Measurements from ENCODE around the gene PPP1R26. TPM values are rescaled to one million over a fixed set of nuclear protein-coding genes. Genes with fewer than 3 reads are reported as not detected.
A peak's percentile ranks its signal among the peaks of the same experiment; 100 is the strongest.
"Not testable (repeated sequence)": the region's sequence is repeated elsewhere in the genome, so short reads cannot be mapped to it uniquely, and the experiment has no call there.

The PPP1R26 gene
- total and polyA plus RNA-seq, 9 of the 15 experiments (the other 6 are each of a cell fraction or from before 2014, with no cell fraction given) = 0.77 to 26.8 (median 9.3) TPM

DNA sequence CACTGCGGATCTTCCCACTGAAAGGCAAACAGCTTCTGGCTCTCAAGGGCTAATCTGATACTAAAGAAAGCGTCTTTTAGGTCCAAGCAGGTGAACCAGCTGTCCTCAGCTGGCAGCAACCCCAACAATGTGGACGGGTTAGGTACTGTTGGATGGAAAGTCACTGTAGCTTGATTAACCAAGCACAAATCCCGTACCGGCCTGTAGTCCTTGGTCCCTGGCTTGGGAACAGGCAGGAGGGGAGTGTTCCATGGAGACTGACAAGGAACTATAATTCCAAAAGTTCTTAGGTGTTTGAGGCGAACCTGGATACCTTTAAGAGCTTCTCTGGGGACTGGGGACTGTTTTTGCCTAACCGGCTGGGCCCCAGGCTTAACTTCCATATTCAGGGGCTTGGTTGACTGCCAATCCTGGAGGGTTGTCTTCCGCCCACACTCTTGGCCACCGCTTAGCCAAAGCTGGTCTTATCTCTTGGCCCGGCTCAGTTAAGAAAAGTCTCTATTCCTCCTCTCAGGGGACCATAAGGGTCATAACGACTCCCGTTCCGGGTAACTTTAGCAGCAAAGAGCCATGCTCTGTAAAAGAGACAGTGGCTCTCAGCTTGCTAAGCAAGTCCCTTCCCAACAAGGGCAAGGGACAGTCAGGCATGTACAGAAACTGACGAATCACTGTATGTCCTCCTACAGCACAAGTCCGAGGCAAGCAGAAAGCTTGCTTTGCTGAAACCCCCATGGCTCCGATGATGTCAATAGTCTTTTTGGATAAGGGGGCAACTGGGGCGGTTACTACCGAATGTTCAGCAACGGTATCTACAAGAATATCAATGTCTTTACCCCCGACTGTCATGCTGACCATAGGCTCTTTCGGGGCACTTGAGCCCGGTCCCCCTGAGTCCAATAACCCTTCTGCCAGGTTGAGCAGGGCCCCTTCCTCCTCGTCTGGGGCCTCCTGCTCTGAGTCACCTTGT is 38.2 kb upstream of the PPP1R26 start (continued):
- peak; percentile 10 to 40; a peak in 2 of 4 replicates for TF ChIP-seq MAZ (CRISPR knock-in tag; conservative IDR thresholded peaks at IDR 0.05 in 1 of 2, IDR thresholded peaks at IDR 0.05 in 1 of 2)
- TF ChIP-seq DDX20 (tag; IDR thresholded peaks at IDR 0.05; ENCODE audit: low read depth) = 0 out of 2 replicates have a peak, but pooled peaks have one; percentile 52
- peak; percentile 65; the same call in 1 of the 2 replicates for TF ChIP-seq MEF2D (tag; conservative IDR thresholded peaks at IDR 0.05; ENCODE audit: low read depth)
- 0 out of 2 replicates have a peak, but pooled peaks have one; percentile 28 for TF ChIP-seq KLF16 (IDR thresholded peaks at IDR 0.05)
- TF ChIP-seq SMAD4 (CRISPR knock-in tag; conservative IDR thresholded peaks at IDR 0.05) = peak; percentile 84
- 0 out of 2 replicates have a peak, but pooled peaks have one; percentile 11 for TF ChIP-seq ZNF347 (CRISPR knock-in tag; IDR thresholded peaks at IDR 0.05; ENCODE audit: low read depth)
- TF ChIP-seq EGR1 (conservative IDR thresholded peaks at IDR 0.05) = peak; percentile 97
- peak; percentile 39 for TF ChIP-seq KDM5B (IDR thresholded peaks at IDR 0.05; ENCODE audit: insufficient replicate concordance, low read depth, low read length)
- 0 out of 2 replicates have a peak, but pooled peaks have one; percentile 81 for TF ChIP-seq GATAD2A (IDR thresholded peaks at IDR 0.05)
- not testable (repeated sequence) for TF ChIP-seq NR2C1 (IDR thresholded peaks at IDR 0.05)
- peak; percentile 68 for TF ChIP-seq NR2C1 (tag; IDR thresholded peaks at IDR 0.05)
- TF ChIP-seq, protein P1, sequence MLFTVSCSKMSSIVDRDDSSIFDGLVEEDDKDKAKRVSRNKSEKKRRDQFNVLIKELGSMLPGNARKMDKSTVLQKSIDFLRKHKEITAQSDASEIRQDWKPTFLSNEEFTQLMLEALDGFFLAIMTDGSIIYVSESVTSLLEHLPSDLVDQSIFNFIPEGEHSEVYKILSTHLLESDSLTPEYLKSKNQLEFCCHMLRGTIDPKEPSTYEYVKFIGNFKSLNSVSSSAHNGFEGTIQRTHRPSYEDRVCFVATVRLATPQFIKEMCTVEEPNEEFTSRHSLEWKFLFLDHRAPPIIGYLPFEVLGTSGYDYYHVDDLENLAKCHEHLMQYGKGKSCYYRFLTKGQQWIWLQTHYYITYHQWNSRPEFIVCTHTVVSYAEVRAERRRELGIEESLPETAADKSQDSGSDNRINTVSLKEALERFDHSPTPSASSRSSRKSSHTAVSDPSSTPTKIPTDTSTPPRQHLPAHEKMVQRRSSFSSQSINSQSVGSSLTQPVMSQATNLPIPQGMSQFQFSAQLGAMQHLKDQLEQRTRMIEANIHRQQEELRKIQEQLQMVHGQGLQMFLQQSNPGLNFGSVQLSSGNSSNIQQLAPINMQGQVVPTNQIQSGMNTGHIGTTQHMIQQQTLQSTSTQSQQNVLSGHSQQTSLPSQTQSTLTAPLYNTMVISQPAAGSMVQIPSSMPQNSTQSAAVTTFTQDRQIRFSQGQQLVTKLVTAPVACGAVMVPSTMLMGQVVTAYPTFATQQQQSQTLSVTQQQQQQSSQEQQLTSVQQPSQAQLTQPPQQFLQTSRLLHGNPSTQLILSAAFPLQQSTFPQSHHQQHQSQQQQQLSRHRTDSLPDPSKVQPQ (CRISPR knock-in tag; IDR thresholded peaks at IDR 0.05; ENCODE audit: borderline replicate concordance) = 0 out of 2 replicates have a peak, but pooled peaks have one; percentile 15
- peak; percentile 76; the same call in 1 of the 2 replicates for TF ChIP-seq GATAD2B (IDR thresholded peaks at IDR 0.05; ENCODE audit: borderline replicate concordance)
- peak; percentile 96 for TF ChIP-seq ZNF592 (IDR thresholded peaks at IDR 0.05)
- TF ChIP-seq ZBTB11 (CRISPR knock-in tag; IDR thresholded peaks at IDR 0.05) = peak in 1 of 3 experiments; percentile 16; a peak in 1 of 6 replicates

Data from K562 (cell line).